HCT116 (cell line): ENCODE measurements around the gene TEPSIN. TPM values are rescaled to one million over a fixed set of nuclear protein-coding genes. Genes with fewer than 3 reads are reported as not detected.

ENCODE experiments used
- ATAC-seq: fragments of 200-7000 bp; cut with Tn5 transposase; 2 replicates; pipeline ENCODE4 v1.9.1; 2020; ENCODE audit warnings: mild to moderate bottlenecking, moderate library complexity
- BruUV-seq: library from RNA; stranded (reverse); fragments of 400-500 nt; replicated peaks from 2 replicates; lab custom pipeline; 2021; lab: Mats Ljungman, UMichigan
- CTCF ChIA-PET: fragments of 300-600 bp; sonication (Branson Sonifier 250); formaldehyde crosslinking; loops from one replicate; lab custom pipeline; 2021; ENCODE audit warnings: antibody characterized with exemption; lab: Charles Lee
- POLR2A ChIA-PET: fragments of 300-600, 350-600 bp; sonication (Branson Sonifier 250); formaldehyde crosslinking; loops from one replicate; lab custom pipeline; 2021; ENCODE audit warnings: antibody characterized with exemption; lab: Charles Lee
- RAD21 ChIA-PET, 2 experiments: fragments of 300-600 bp; sonication (Branson Sonifier 250); formaldehyde crosslinking; loops; one replicate each; lab custom pipeline; 2023; ENCODE audit warnings: low total read pairs in 2 of 2; ENCODE audit not compliant: uncharacterized antibody in 2 of 2, unreplicated experiment in 2 of 2, low non-redundant PET in 1 of 2; lab: Charles Lee
- DNase-seq: peaks from one replicate; pipeline ENCODE4 v3.0.0-alpha.2; 2010; ENCODE audit warnings: low read depth, low spot score
- H2AFZ ChIP-seq: fragments of 200-600 bp; shearing (Covaris generic), sonication (generic); 2 replicates; pipeline ENCODE4 v1.6.1; 2017; ENCODE audit warnings: low read depth, mixed run types, mixed read lengths, antibody characterized with exemption, low read length; ENCODE audit not compliant: poor library complexity, severe bottlenecking
- H3K27ac ChIP-seq: 2 replicates; pipeline ENCODE4 v1.5.1; 2012; ENCODE audit warnings: low read depth, low read length
- H3K27me3 ChIP-seq: fragments of 200-600 bp; sonication (generic); 2 replicates; pipeline ENCODE4 v1.6.1; 2016; ENCODE audit warnings: mixed run types, low read length, mixed read lengths; ENCODE audit not compliant: insufficient read depth
- H3K36me3 ChIP-seq, 2 experiments: fragments of 200-500 bp in 1 of 2; fragments of 200-600 bp in 1 of 2; sonication (Bioruptor generic) in 1 of 2; sonication (generic) in 1 of 2; 2 replicates each; pipeline versions ENCODE4 v1.5.1 to v1.6.1; 2014 to 2016; ENCODE audit warnings: low read length in 2 of 2, inconsistent platforms in 1 of 2, mixed read lengths in 1 of 2, mixed run types in 1 of 2; ENCODE audit not compliant: insufficient read depth in 2 of 2, control insufficient read depth in 1 of 2
- H3K4me1 ChIP-seq, 2 experiments: fragments of 200-600 bp in 1 of 2; sonication (generic) in 1 of 2; 2 replicates each; pipeline versions ENCODE4 v1.5.1 to v1.6.1; 2012 to 2017; ENCODE audit warnings: low read length in 2 of 2, inconsistent platforms in 1 of 2, mild to moderate bottlenecking in 1 of 2, mixed read lengths in 1 of 2, mixed run types in 1 of 2, moderate library complexity in 1 of 2; ENCODE audit not compliant: insufficient read depth in 2 of 2, control insufficient read depth in 1 of 2
- H3K4me2 ChIP-seq: fragments of 200-600 bp; sonication (generic); 2 replicates; pipeline ENCODE4 v1.6.1; 2017; ENCODE audit warnings: mixed run types, low read length, mixed read lengths
- H3K4me3 ChIP-seq, 2 experiments: fragments of 200-600 bp in 1 of 2; sonication (generic) in 1 of 2; replicated peaks in 1 of 2; 2 replicates each; pipeline ENCODE4 v1.5.1; 2011 to 2016; ENCODE audit warnings: low read length in 2 of 2, control low read depth in 1 of 2, low read depth in 1 of 2, mild to moderate bottlenecking in 1 of 2, mixed read lengths in 1 of 2, mixed run types in 1 of 2
- H3K79me2 ChIP-seq: fragments of 200-600 bp; sonication (generic); 2 replicates; pipeline ENCODE4 v1.6.1; 2017; ENCODE audit warnings: mild to moderate bottlenecking, mixed run types, low read length, moderate library complexity, mixed read lengths; ENCODE audit not compliant: insufficient read depth
- H3K9ac ChIP-seq: fragments of 200-600 bp; sonication (generic); 2 replicates; pipeline ENCODE4 v1.6.1; 2016; ENCODE audit warnings: low read length, mixed read lengths
- H3K9me2 ChIP-seq: fragments of 200-600 bp; sonication (generic), shearing (Covaris generic); 2 replicates; pipeline ENCODE4 v1.6.1; 2017; ENCODE audit warnings: mixed run types, mild to moderate bottlenecking, moderate library complexity; ENCODE audit not compliant: insufficient read depth
- H3K9me3 ChIP-seq, 2 experiments: fragments of 200-500 bp in 1 of 2; fragments of 200-600 bp in 1 of 2; sonication (Bioruptor generic) in 1 of 2; sonication (generic) in 1 of 2; 2 replicates each; pipeline ENCODE4 v1.6.1; 2014 to 2017; ENCODE audit warnings: low read length in 2 of 2, mixed read lengths in 2 of 2, inconsistent platforms in 1 of 2, low read depth in 1 of 2, mild to moderate bottlenecking in 1 of 2, mixed run types in 1 of 2, moderate library complexity in 1 of 2; ENCODE audit not compliant: control insufficient read depth in 1 of 2, insufficient read depth in 1 of 2
- H4K20me1 ChIP-seq: fragments of 200-600 bp; sonication (generic), shearing (Covaris generic); 2 replicates; pipeline ENCODE4 v1.6.1; 2017; ENCODE audit warnings: mixed run types, mild to moderate bottlenecking, moderate library complexity; ENCODE audit not compliant: insufficient read depth
- CEBPB ChIP-seq: IDR thresholded peaks from 2 replicates; pipeline ENCODE4 v1.6.1; 2012; ENCODE audit warnings: low read depth
- EGR1 ChIP-seq: IDR thresholded peaks from 2 replicates; pipeline ENCODE4 v1.6.1; 2012; ENCODE audit warnings: low read depth
- ELF1 ChIP-seq: IDR thresholded peaks from 2 replicates; pipeline ENCODE4 v1.6.1; 2012; ENCODE audit warnings: low read depth, borderline replicate concordance
- EZH2 ChIP-seq: fragments of 200-600 bp; sonication (generic); IDR thresholded peaks from 2 replicates; pipeline ENCODE4 v1.6.1; 2017; ENCODE audit warnings: antibody characterized with exemption, mixed run types
- FOSL1 ChIP-seq: IDR thresholded peaks from 2 replicates; pipeline ENCODE4 v1.6.1; 2012; ENCODE audit warnings: low read depth
- JUND ChIP-seq: IDR thresholded peaks from 2 replicates; pipeline ENCODE4 v1.6.1; 2012
- RAD21 ChIP-seq: IDR thresholded peaks from 2 replicates; pipeline ENCODE4 v1.6.1; 2012; ENCODE audit warnings: low read depth, mild to moderate bottlenecking
- SP1 ChIP-seq: IDR thresholded peaks from 2 replicates; pipeline ENCODE4 v1.6.1; 2012; ENCODE audit warnings: low read depth
- SRF ChIP-seq: IDR thresholded peaks from 2 replicates; pipeline ENCODE4 v1.6.1; 2012; ENCODE audit warnings: low read depth
- TCF7L2 ChIP-seq: IDR thresholded peaks from 2 replicates; pipeline ENCODE4 v1.7.0; 2011; ENCODE audit warnings: borderline replicate concordance, inconsistent platforms; ENCODE audit not compliant: insufficient read depth, insufficient read length; ENCODE audit errors: extremely low read depth
- YY1 ChIP-seq: IDR thresholded peaks from 2 replicates; pipeline ENCODE4 v1.6.1; 2011; ENCODE audit warnings: low read length, low read depth, moderate library complexity, mild to moderate bottlenecking; ENCODE audit not compliant: insufficient replicate concordance; ENCODE audit errors: extremely low read depth
- intact Hi-C: fragments of 100-400 bp; cut with micrococcal nuclease; formaldehyde crosslinking; loops from 2 replicates; pipeline ENCODE4 v1.10.0; 2022
- total RNA-seq: library from RNA; stranded (reverse); gene quantifications from one replicate; pipeline ENCODE4 v1.2.1, GENCODE V29; 2021; ENCODE audit not compliant: unreplicated experiment
- TF ChIP-seq, protein P1 (sequence below): IDR thresholded peaks from 2 replicates; pipeline ENCODE4 v1.6.1; 2012
- TF ChIP-seq, protein P2 (sequence below): IDR thresholded peaks from 2 replicates; pipeline ENCODE4 v1.6.1; 2011; ENCODE audit warnings: mild to moderate bottlenecking, low read length, moderate library complexity; ENCODE audit not compliant: insufficient replicate concordance; ENCODE audit errors: extremely low read depth
- TF ChIP-seq, protein P3 (sequence below), 3 experiments: fragments of 200-600 bp in 1 of 3; sonication (generic) in 1 of 3; IDR thresholded peaks in 2 of 3; conservative IDR thresholded peaks in 1 of 3; 2 replicates each; pipeline ENCODE4 v1.5.1; 2012 to 2017; ENCODE audit warnings: low read depth in 2 of 3, low read length in 2 of 3, antibody characterized with exemption in 1 of 3, borderline replicate concordance in 1 of 3, control low read depth in 1 of 3, mild to moderate bottlenecking in 1 of 3, mixed read lengths in 1 of 3, mixed run types in 1 of 3, moderate library complexity in 1 of 3; ENCODE audit not compliant: insufficient read depth in 1 of 3

TEPSIN gene
- total RNA-seq, 1 experiment from 2014 or later, result 50.6 TPM

DNA sequence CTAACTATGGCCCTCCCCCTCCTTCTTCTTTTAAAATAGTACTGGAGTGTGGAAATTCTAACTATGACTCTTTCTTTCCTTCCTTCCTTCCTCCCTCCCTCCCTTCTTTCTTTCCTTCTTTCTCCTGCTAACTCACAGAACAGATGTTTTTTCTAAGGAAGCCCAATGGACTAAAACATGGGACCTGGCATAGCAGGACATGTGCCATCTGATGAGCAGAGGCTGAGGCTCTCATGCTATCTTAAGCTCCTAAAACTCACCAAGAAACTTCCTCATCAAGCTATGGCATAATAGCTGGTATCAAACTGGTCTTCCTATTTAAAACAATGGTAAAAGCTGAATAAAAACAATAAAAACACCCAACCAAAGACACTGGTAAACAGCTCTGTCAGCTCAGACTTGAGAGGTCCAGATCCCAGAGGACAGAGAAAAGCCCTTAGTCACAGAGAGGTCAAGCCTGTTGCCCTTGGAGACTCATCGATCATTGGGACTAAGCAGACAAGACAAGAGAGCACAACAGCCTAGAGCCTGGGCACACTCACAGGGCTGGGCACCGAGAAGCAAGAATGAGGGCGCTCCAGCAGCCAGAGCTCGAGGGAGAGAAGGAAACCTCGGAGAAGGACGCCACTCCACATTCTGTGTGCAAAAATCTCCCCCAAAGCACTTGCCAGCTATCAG lies 28.7 kb upstream of the TEPSIN start (continued):
- TF ChIP-seq SP1 (no peak), TCF7L2 (no peak), EGR1 (no peak)
- TF ChIP-seq, protein P1, sequence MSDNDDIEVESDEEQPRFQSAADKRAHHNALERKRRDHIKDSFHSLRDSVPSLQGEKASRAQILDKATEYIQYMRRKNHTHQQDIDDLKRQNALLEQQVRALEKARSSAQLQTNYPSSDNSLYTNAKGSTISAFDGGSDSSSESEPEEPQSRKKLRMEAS, result no peak

DNA sequence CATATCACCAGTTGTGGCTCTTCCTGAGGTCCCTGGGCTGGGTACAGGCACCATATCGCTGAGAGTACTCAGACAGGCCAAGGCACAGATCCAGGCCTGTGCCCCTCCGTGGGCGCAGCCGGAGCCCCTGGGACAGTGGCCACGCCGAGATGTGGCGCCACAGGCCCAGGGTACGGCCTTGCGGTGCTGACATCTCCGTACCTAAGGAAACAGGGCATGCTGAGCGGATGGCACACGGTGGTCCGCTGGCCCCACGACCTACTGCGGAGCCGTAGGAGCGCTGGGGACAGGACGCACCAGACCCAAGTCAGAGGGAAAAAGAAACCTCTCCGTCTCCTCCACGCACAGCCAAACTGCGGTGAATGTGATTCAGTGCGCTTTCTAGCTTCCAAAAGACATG lies 26.7 kb upstream of the TEPSIN start:
- CTCF ChIA-PET, result no interaction called here

More for the DNA sequence above, 26.7 kb upstream of the TEPSIN start:
- RAD21 ChIA-PET, result no interaction called here
- no peak overlapping the region for H3K27ac ChIP-seq
- H3K9ac ChIP-seq, result no peak overlapping the region
- H3K79me2 ChIP-seq, result peaks cover 4% of the 10 kb centered on the region; the same call in 1 of the 2 replicates
- no peaks in the 10 kb centered on the region for H3K27me3 ChIP-seq
- intact Hi-C loops, result no loop called here
- H3K36me3 ChIP-seq, result peaks cover 35 to 52% of the 10 kb centered on the region in 2 experiments
- no peaks in the 10 kb centered on the region for H3K9me3 ChIP-seq
- H4K20me1 ChIP-seq, result no peaks in the 10 kb centered on the region
- DNase-seq (no peak), ATAC-seq (no peak)
- no peaks in the 10 kb centered on the region for H3K4me1 ChIP-seq
- H2AFZ ChIP-seq, result no peak overlapping the region
- H3K4me2 ChIP-seq, result no peak overlapping the region
- TF ChIP-seq CEBPB (no peak), JUND (no peak), FOSL1 (no peak), EZH2 (no peak), RAD21 (no peak), YY1 (no peak), ELF1 (no peak), SRF (no peak)
- TF ChIP-seq, protein P2, sequence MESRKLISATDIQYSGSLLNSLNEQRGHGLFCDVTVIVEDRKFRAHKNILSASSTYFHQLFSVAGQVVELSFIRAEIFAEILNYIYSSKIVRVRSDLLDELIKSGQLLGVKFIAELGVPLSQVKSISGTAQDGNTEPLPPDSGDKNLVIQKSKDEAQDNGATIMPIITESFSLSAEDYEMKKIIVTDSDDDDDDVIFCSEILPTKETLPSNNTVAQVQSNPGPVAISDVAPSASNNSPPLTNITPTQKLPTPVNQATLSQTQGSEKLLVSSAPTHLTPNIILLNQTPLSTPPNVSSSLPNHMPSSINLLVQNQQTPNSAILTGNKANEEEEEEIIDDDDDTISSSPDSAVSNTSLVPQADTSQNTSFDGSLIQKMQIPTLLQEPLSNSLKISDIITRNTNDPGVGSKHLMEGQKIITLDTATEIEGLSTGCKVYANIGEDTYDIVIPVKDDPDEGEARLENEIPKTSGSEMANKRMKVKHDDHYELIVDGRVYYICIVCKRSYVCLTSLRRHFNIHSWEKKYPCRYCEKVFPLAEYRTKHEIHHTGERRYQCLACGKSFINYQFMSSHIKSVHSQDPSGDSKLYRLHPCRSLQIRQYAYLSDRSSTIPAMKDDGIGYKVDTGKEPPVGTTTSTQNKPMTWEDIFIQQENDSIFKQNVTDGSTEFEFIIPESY, result no peak
- TF ChIP-seq, protein P3, sequence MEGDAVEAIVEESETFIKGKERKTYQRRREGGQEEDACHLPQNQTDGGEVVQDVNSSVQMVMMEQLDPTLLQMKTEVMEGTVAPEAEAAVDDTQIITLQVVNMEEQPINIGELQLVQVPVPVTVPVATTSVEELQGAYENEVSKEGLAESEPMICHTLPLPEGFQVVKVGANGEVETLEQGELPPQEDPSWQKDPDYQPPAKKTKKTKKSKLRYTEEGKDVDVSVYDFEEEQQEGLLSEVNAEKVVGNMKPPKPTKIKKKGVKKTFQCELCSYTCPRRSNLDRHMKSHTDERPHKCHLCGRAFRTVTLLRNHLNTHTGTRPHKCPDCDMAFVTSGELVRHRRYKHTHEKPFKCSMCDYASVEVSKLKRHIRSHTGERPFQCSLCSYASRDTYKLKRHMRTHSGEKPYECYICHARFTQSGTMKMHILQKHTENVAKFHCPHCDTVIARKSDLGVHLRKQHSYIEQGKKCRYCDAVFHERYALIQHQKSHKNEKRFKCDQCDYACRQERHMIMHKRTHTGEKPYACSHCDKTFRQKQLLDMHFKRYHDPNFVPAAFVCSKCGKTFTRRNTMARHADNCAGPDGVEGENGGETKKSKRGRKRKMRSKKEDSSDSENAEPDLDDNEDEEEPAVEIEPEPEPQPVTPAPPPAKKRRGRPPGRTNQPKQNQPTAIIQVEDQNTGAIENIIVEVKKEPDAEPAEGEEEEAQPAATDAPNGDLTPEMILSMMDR (IDR thresholded peaks at IDR 0.05 in 2 of 3, conservative IDR thresholded peaks at IDR 0.05 in 1 of 3; ENCODE audit: borderline replicate concordance in 1 of 3, insufficient read depth in 1 of 3, low read depth in 2 of 3, low read length in 2 of 3), result no peak
- no TSS peak for BruUV-seq
- H3K9me2 ChIP-seq, result no peaks in the 10 kb centered on the region
- no peak overlapping the region for H3K4me3 ChIP-seq
- POLR2A ChIA-PET, result no interaction called here
